ENCODE measurements around the gene TGFBI.

The TGFBI gene

DNA sequence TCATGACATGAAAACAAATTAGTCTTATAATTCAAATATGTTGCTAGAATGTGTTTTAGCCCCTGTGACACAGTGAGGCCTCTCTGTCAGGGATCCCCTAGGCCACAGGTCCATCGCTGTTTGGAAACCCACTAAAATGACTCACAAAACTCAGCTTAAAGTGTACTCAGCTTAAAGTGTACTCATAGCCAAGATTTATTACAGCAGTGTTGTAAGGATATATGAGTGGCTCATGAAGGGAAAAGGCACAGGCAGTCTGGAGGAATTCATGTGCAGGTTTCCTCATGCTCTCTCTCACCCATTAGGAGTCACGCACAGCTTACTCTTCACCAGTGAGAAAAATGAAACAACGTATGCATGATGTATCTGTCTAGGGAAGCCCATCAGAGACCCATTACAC is 24.4 kb upstream of the TGFBI start:
- DNase-seq = no peak

DNA sequence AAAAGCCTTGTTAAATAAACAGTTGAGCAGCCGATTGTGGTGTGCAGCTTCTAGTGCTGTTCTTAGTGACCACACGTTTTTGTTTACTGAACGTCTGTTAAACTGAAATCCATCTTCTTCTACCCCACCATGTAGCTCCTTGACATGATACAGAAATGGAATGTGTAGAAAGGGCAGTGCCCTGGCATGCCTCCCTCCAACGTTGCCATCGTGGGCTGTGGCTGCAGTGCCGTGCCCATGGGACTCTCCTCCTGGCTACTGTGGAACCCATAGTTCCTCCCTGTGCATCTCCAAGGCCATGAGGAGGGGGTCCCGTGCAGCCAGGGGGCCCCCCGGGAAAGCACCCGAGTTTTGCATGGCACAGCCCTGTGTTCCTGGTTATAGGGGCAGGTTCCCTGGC is 23.3 kb upstream of the TGFBI start:
- DNase-seq = no peak

DNA sequence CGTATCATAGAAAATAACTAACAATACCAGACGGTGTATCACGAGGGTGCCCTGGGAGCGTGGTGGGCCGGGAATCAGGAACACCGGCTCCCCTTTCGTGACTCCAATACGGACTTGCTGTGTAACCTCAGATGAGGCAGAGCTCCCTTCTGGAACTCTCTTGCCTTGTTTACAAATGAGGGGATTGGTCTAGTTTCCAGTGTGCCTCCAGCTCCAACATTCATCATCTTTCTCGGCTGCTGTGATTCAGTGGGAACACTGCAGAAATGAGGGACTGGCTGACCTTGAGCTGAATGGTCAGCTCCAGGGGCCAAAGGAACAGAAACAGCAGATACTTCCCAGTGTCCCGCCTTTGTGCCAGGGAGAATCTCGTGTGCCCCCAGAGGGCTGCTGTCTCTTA is 22.6 kb upstream of the TGFBI start:
- DNase-seq = no peak

DNA sequence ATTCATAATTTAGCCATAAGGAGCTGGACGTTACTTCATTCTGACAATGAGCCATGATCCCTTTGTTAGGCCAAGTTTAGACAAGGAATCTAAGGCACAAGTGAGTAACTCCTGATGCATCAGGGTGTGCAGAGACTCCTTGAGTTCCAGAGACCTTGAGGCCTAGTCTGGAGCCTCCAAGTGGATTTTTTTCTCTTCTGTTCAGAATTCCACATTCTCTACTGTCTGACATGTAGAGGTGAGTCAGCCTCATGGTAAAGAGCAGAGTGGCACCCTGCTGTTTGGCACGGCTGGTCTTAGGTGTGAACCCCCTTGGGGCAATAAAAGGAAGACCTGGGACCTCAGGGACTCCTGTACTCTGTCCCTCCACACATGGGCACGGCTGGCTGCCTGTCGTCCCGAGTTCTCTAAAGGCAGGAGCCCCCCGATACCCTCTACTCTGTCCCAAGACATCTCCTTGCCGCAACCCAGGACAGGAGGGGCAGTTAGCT is 22.0 kb upstream of the TGFBI start:
- DNase-seq = no peak

DNA sequence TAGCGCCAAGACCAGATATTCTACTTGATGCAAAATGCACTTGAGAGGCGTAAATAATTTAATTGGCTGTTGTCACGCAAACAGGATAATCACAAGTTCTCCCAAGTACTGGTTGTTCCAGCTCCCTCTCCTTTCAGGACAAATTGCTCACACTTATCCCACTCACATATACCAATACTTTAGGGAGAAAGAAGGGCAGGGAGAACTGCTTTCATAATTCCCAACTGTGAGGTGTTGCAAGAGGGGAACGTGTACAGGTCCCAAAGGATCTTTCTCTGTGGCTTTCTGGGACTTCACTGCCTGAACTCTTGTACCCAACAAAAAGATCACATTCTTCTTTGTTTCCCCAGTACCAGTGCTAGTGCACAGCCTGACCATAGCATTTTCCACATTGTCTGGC is 21.5 kb upstream of the TGFBI start:
- no peak for DNase-seq

DNA sequence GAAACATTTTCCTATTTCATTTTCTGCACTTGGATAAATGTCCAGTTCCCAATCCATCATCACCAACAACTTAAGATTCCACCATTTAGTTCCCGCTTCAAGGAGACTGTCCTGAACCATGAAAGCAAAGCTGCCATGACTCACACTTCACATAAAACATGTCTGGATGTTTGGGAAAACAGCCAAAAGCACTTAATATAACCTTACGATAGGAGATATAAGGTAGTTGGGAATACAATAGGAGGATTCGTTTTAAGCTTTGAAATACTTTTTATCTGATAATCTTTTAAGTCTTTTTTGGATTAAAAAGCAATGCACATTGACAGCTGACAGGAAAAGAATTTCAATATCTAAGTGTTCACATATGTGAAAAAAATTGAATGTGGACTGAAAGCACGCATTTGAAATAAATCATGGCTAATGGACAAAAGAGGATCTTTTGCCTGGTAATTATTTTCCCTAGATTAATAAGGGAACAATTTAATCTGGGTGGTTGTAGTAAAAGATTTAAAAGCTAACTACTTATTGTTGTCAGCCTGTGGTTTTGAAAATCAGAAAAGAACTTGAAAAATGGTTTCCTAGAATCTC is 17.3 kb upstream of the TGFBI start:
- DNase-seq = no peak

DNA sequence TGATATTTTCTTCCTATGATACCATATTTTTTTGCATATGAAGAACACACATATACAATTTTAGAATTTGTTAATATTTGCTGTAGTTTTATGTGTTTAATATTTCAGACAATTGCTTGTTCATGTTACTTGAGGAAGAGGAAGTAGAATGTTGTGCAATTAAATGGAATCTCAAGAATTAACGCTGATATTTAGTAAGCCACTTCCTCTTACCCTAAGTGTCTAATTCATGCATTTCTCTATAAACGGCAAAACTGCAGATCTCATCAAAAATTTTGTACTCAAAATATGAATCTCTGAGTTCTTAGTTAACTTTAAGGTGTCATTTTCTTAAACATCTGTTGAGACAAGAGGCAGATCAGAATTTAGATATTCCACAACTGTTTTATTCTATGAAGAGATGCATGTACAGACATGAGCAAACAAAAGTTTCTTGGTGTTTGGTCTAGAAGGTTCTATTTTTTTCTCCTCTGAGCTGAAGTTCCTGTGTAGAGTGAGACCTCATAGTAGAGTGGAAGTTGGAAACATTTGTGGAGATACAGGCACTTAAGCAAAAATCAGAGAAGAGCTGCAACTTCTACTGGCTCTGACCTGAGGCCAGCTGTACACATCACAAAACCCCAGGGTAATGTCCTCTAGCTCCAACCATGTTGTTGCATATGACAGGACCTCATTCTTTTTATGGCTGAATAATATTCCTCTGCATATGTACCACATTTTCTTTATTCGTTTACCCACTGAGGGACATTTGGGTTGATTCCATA is 16.6 kb upstream of the TGFBI start:
- no peak for DNase-seq

DNA sequence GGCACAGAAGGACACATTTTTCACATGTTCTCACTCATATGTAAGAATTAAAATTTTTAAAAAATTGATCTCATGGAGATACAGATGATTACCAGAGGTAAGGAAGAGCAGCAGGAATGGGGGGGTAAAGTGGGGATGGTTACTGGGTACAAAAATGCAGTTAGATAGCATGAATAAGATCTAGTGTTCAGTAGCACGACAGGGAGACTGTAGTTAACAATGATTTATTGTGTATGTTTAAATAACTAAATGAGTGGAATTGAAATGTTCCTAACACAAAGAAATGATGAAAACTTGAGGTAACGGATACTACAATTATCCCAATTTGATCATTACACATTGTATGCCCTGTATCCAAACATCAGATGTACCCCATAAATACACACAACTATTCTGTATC is 15.2 kb upstream of the TGFBI start:
- no peak for DNase-seq

DNA sequence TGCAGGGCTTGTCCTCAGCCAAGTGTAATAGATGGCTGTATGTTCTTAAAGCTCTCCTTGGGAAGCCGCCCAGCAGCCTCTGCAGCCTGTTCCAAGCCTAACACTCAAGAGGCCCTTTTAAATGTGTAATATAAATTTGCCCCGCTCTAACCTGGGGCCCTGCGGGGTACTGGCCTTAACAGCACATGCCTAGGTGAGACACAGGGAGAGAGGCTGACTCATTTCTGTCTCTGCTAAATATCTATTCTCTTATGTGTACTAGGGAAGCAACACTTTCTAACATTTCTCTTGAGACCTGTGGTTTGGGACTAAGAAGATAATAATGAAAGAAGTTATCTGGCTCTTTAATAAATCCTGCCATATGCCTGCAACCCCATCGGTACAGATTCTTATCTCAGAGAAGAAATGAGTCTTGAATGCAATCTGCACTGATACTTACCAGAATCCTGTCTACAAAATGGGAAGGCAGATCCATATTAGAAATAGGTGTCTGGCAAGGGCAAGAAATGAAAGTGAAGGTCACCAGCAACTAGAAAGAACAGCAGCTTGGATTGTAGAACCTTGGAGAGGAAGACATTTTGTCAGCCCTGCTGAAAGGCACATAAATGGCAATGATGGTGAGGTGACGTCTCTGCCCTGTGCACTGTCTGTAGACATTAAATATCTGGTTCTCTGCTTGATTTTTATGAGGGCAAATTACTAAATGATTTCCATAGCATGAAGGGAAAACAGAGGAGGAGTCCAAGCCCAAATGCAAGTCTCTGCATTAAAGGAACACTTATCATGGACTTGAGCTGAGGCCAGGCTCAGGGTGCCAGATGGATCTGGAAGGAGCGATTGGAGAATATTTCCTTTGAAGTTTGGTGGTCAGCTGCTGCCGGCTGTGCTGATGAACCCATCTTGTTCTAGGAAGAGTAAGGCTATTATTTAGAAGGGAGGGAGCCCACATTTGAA is 14.5 kb upstream of the TGFBI start:
- DNase-seq = no peak

DNA sequence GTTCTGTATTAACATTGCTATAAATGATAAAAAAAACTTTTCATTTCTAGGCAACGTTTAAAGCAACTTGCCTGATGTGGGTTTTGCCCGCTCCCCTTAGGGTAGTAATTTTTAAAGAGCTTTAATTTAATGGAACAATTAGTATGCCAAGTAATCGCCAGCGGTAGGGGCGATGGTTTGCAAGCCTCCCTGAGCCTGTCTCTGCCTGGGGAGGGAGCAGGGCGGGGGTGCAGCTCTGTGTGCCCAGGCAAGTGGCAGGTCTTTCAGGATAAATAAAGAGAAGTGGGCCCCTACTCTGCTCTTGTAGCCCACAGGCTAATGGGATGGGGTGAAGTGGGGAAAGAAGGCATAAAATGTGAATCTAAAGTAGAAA is 13.8 kb upstream of the TGFBI start:
- no peak for DNase-seq

DNA sequence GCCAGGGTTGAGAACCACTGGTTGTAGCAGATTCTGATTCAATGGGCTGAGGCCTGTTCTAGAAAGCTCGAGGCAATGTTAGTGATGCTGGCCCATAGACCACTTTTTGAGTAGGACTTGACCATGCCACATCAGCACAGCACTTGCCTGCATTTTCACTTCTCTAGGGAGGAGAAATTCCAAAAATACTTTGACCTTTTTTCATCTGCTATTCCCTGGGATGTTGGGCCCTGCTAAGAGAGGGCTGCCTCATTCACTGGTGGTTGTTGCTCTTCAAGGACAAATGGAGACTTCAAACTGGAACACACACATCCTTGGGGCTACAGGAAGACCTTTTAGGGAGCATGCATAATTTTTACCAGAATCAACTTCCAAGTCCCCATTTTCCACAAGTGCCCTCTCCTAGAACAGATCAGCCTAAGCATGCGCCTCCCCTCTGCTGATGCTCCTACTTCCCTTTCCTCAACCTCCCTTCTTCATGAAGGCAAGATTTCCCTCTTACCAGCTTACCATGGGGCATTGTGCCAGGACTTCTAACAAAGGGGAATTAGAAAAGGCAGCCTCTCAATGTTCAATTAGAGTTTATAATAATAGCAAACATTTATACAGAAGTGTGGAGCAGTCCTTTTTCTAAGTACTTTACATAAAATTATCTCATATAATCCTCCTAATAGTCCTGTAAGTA is 12.7 kb upstream of the TGFBI start:
- no peak for DNase-seq

DNA sequence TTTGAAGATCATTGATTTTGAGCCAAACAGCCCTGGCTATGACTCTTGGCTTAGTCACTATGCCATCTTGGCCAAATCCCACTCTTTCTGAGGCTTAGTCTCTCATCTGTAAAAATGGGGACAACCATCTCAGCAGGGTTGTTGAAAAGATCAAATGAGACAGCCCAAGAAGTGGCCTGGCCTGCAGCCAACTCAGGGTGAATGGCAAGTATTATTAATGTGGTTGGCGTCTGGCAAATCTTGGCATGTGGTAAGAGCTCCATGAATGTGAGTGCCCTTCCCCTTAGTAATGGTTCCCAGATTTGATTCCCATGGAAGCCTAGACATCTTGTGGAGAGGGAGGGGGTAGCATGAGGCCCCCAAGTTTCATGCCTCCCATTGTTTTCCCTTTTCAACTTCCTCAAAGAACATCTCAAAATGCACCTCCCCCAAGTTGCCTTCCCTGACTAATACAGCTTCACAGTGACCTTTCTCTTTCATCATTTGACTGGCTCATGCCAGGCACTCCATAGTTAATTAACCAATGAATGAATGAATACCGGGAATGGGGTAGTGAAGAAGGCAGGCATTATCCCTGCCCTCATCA is 11.8 kb upstream of the TGFBI start:
- no peak for DNase-seq

DNA sequence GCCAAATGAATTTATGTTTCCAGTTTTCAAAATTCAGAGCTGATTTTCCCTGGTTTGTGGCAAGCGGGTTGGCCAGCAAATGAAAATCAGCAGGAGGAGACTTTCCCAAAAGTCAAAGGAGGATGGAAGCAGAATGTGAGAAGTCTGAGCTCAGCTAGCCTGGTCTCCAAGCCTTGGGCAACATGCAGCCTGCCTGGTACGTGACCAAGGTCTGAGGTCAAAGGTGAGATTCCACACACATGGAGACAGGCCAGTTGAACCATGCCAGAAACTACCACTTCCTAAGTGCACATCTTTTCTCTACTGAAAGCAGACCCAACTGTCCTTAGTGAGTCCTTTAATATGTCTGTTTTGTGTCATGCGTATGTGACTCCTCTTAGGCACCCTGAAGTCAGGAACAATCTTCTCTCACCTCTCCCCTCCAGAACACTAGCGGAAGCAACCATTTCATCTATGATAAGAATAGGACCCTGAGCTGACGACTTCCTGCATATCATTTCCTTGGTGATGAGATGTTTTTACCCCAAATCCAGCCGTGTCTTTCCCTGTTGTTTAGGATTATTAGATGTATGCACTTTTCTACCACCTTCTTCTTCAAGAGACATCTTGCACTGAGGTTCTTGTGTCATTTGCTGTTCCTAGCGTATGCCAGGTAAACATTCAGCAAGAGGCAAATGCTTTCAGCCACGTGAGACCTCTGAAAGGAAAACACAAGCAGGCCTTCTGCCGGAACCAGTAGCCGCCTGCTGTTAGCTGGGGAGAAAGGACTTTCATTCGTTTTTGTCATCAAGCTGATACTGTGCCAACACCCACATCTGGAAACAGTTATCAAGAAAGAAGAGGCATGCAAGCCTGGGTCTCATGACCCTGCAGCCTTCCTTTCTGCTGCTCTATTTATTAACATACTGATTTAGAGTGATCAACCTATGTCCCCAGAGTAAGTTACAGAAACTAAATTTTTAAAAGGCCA is 9.7 kb upstream of the TGFBI start:
- no peak for DNase-seq

DNA sequence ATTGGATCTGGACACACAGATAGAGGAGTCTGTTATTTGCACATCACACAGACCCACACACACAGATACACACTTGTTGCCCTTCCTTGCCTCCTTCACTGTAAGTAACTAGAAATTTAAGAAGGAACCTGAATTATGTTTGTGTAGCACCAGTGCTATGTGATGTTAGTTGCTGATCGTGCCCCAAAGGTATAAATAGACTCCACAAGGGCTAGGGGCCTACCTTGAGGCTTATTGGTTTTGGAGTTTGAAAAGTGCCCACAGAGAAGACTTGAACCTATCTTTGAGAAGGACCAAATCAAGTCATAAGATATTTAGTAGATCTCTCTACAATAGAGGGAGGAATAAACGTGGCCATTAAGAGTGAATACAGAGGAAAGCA is 8.8 kb upstream of the TGFBI start:
- DNase-seq = no peak

DNA sequence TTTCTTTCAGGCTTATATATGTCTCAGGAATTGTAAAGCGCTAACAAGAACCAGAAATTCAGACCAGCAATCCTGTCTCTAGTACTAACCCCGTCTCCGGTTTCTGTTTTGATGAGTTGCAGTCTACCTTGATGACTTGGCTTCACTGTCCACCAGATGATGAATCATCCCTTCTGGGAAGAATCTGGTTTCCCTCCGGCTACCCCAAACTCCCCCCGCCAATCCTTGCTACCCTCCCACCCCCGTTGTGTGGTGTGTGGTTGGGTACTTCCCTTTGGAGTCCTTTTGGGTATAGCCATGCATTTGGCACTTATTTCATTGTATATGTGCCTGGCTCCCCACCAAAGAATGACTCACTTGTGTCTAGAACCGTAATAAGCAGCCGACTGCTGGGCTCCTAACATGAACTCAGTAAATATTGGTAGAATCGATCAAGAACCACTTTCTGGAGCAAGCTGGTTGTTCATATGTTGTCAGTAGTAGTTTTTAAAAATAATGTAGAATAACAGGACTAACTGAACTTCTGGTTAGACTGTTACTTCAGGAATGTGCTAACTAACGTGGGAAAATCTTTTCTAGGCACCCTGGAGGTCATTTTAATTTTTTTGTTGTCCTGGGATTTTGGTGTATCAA is 8.3 kb upstream of the TGFBI start:
- peak; percentile 72 for DNase-seq

DNA sequence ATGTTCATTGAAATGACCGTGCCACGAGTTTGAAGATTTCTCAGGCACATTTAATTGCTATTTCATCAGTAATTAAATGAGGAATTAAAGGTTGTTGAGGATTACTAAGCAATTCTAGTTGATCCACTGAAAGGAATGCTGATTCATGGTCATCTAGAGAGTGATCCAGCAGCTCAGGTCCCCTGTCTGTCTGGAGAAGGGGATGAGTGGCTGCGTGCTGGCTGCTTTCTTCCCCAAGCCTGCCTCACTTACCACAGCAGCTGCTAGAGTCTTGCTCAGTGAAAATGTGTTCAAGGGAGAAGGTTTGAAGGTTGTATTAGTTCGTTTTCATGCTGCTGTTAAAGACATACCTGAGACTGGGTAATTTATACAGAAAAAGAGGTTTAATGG is 7.8 kb upstream of the TGFBI start:
- DNase-seq = no peak

DNA sequence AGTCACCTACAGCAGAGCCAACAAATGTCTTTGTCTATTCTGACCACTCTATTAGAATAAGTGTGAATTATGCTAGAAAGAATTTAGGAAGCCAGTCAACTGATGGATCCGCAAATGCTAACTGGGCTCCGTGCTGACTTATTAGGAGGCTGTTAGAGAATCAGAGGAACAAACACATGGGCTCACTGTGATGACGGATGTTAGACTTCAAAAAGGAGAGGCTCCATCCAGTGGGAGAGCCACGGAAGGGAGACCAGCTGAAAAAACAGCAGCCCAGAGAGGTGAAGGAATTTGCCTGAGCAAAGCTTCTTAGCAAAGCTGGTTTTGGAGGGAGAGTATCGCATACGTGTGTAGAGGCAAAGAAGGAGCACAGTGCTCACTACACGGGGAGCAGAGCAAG is 5.8 kb upstream of the TGFBI start:
- DNase-seq = no peak

DNA sequence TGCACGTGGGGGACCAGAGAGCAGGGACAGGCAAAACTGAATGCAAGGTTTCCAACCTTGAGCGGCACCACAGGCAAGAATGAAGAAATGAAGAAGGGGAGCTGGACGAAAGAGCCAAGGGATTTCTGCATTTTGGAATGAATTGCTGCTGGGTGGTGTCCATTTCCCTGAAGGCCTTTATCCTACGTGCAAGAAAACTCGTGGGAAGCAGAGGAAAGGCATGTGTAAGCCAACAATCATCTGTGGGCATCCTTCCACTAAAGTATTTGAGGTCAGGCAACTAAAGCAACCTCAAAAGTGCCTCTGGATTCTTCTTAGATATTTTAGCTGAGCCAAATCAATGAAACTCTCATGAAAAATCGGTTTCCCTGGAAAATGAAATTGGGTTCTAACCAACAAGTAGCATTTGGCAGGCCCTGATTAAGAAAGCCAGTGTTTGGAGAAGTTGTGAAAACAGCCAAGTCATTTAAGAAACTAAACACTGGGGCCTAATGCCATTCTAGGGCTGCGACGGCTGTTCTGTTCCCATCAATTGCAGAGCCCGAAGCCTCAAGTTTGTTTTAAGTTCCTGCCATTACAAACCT is 4.7 kb upstream of the TGFBI start:
- no peak for DNase-seq

DNA sequence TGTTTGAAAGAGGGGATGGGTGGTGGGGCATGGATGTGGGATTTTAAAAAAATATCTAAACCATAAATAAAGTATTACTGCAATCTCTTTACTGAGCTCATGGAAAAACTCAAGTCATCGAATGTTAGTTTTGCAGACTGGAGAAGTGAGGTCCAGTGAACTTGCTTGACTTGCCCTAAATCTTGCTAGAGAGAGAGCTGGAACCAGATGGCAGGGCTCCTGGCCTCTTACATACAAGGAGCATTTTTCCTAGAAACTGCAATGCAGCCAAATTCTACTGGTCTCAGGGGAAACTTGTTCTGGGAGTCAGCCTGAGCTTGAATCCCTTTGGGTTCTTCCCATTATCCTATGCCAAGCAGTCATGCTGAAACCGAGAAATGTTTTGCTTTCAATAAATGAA is 2.9 kb upstream of the TGFBI start:
- DNase-seq = no peak

DNA sequence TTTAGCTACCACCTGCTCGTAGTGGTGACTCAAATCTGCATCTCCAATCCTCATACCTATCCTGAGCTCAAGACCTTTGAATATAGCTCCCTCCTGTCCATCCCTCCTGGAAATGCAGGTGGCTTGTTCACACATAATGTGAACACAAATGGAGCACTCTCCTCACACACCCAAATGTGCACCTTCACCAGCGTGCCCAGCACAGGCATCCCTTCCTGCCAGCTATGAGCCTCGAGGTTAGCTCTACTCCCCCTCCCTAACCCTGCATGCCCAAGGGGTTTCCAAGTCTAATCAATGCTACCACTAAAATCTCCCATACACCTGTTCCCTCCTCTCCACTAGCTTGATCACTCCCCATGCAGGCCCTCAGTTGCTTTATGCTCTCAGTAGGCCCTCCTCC is 2.2 kb upstream of the TGFBI start:
- DNase-seq = no peak

DNA sequence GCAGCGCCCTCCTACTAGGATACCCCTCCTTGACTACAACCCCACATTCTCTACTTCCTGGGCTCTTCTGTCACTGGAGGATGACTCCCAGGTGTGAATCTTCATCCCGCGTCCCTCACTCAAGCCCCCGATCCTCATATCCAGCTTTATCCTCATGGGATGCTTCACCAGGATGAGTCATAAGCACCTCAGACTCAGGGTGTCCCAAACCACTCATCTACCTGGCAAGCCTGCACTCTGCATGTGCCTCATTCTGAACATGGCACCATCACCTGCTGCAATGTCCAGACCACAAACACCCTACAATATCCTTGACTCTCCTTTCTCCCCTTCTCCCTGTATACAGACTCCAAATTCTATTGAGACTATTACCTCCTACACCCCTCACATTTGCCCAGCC is 1.5 kb upstream of the TGFBI start:
- DNase-seq = no peak

Data from activated CD4-positive, alpha-beta T cell treated with anti-CD3 and anti-CD28 coated beads, Interleukin-2, Interleukin-6, amounts not matched to agents 100 ng/mL and 50 ng/mL, durations not matched to agents 16 hours and 8 hours (primary cell).